Measurements from ENCODE around the gene AEN.

- TF ChIP-seq, protein P1, sequence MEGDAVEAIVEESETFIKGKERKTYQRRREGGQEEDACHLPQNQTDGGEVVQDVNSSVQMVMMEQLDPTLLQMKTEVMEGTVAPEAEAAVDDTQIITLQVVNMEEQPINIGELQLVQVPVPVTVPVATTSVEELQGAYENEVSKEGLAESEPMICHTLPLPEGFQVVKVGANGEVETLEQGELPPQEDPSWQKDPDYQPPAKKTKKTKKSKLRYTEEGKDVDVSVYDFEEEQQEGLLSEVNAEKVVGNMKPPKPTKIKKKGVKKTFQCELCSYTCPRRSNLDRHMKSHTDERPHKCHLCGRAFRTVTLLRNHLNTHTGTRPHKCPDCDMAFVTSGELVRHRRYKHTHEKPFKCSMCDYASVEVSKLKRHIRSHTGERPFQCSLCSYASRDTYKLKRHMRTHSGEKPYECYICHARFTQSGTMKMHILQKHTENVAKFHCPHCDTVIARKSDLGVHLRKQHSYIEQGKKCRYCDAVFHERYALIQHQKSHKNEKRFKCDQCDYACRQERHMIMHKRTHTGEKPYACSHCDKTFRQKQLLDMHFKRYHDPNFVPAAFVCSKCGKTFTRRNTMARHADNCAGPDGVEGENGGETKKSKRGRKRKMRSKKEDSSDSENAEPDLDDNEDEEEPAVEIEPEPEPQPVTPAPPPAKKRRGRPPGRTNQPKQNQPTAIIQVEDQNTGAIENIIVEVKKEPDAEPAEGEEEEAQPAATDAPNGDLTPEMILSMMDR (IDR thresholded peaks at IDR 0.05): peak; percentile 13 to 35 (median 33)
- no peak for TF ChIP-seq POLR2A (IDR thresholded peaks at IDR 0.05)
These were observed 3.2 kb downstream of the AEN start for GRCh38 chr15:88624156-88624970.

Data from testis (tissue), 2 donors.